ENCODE results near the gene SKIC8. TPM values are rescaled to one million over a fixed set of nuclear protein-coding genes. Genes with fewer than 3 reads are reported as not detected.

The SKIC8 gene
- total RNA-seq, 4 donors from 2014 or later, result 38.7 to 59.6 (median 56.9) TPM

- intact Hi-C loops (cut with DNase I), result no loop called here
- no peaks in the 10 kb centered on the region for H3K9me3 ChIP-seq
- DNase-seq, result no peak
- TF ChIP-seq POLR2A (IDR thresholded peaks at IDR 0.05) (no peak), CTCF (IDR thresholded peaks at IDR 0.05) (no peak)
- H3K36me3 ChIP-seq, result peaks cover 0 to 75% (median 22%) of the 10 kb centered on the region in 3 donors
- 87 to 96% methylated on average over 3 of the region's 3 CpGs for WGBS, 2 donors
- H3K4me3 ChIP-seq, result no peak overlapping the region
- H3K4me1 ChIP-seq, result peaks cover 0 to 3% (median 0%) of the 10 kb centered on the region in 3 donors
- no peak overlapping the region for H3K27ac ChIP-seq
- H3K27me3 ChIP-seq, result no peaks in the 10 kb centered on the region
Measured at GRCh38 chr15:78272776-78273175, 26.6 kb downstream of the SKIC8 start.

- intact Hi-C loops (cut with DNase I), result no loop called here
- H3K4me3 ChIP-seq, result no peak overlapping the region
- peaks cover 0 to under 1% (median 0%) of the 10 kb centered on the region in 3 donors for H3K4me1 ChIP-seq
- no peak for DNase-seq
- TF ChIP-seq CTCF (IDR thresholded peaks at IDR 0.05), result no peak
- no peak for TF ChIP-seq POLR2A (IDR thresholded peaks at IDR 0.05)
- no peaks in the 10 kb centered on the region for H3K27me3 ChIP-seq
- no peaks in the 10 kb centered on the region for H3K9me3 ChIP-seq
- H3K36me3 ChIP-seq, result peaks cover 0 to 70% (median 17%) of the 10 kb centered on the region in 3 donors
- no peak overlapping the region for H3K27ac ChIP-seq
- WGBS, 2 donors, result 55 to 78% methylated on average over 2 of the region's 2 CpGs
Measured at GRCh38 chr15:78272316-78272715, 27.1 kb downstream of the SKIC8 start.

- Histone ChIP-seq H3K36me3 (peaks cover 0 to 16% (median 0%) of the 10 kb centered on the region in 3 donors), H3K27ac (peak overlapping the region in 3 of 4 donors; percentile 42 to 86 (median 81)), H3K4me3 (no peak overlapping the region), H3K27me3 (no peaks in the 10 kb centered on the region), H3K4me1 (peaks cover 13 to 36% (median 18%) of the 10 kb centered on the region in 3 donors), H3K9me3 (no peaks in the 10 kb centered on the region)
- intact Hi-C loops (cut with DNase I), result no loop called here
- 73 to 82% methylated on average over 2 of the region's 2 CpGs for whole genome bisulfite sequencing, 2 donors
- TF ChIP-seq CTCF (IDR thresholded peaks at IDR 0.05), result no peak
- TF ChIP-seq POLR2A (IDR thresholded peaks at IDR 0.05), result no peak
- no peak for DNase-seq
Measured at GRCh38 chr15:78266806-78267205, 32.6 kb downstream of the SKIC8 start.

GRCh38 chr15:78266229-78266628 lies 33.2 kb downstream of the SKIC8 start:
- TF ChIP-seq POLR2A (IDR thresholded peaks at IDR 0.05), result no peak
- no peak for TF ChIP-seq CTCF (IDR thresholded peaks at IDR 0.05)
- H3K4me3 ChIP-seq, result no peak overlapping the region
- peak overlapping the region; percentile 81 to 87 (median 86) for H3K27ac ChIP-seq
- H3K4me1 ChIP-seq, result peaks cover 13 to 36% (median 18%) of the 10 kb centered on the region in 3 donors
- no peaks in the 10 kb centered on the region for H3K27me3 ChIP-seq
- DNase-seq, result no peak
- no peaks in the 10 kb centered on the region for H3K9me3 ChIP-seq
- intact Hi-C loops (cut with DNase I), result no loop called here
- peaks cover 0 to 11% (median 0%) of the 10 kb centered on the region in 3 donors for H3K36me3 ChIP-seq

- intact Hi-C loops (cut with DNase I), result no loop called here
- TF ChIP-seq CTCF (IDR thresholded peaks at IDR 0.05), result no peak
- TF ChIP-seq POLR2A (IDR thresholded peaks at IDR 0.05), result no peak
- Histone ChIP-seq H3K27ac (peak overlapping the region; percentile 81 to 87 (median 86)), H3K36me3 (peaks cover 0 to 6% (median 0%) of the 10 kb centered on the region in 3 donors), H3K4me3 (peak overlapping the region in 3 of 4 donors; percentile 57 to 86 (median 72)), H3K4me1 (peaks cover 13 to 36% (median 18%) of the 10 kb centered on the region in 3 donors), H3K27me3 (no peaks in the 10 kb centered on the region), H3K9me3 (no peaks in the 10 kb centered on the region)
- 35 to 66% methylated on average over 9 of the region's 9 CpGs for WGBS, 2 donors
- no peak for DNase-seq
Measured at GRCh38 chr15:78265752-78266224, 33.6 kb downstream of the SKIC8 start.
